Calu3 (cell line): ENCODE data around the gene HBA1. TPM values are rescaled to one million over a fixed set of nuclear protein-coding genes. Genes with fewer than 3 reads are reported as not detected.

ENCODE experiments used
- BruUV-seq: library from RNA; stranded (reverse); fragments of 400-500 nt; replicated peaks from 2 replicates; lab custom pipeline; 2021; lab: Mats Ljungman, UMichigan
- CTCF ChIA-PET: fragments of 300-600 bp; sonication (Branson Sonifier 250); formaldehyde crosslinking; loops from one replicate; lab custom pipeline; 2022; ENCODE audit warnings: antibody characterized with exemption; lab: Charles Lee
- DNase-seq: peaks from one replicate; pipeline ENCODE4 v3.0.0; 2022
- H3K27ac Mint-ChIP-seq: one replicate; pipeline ENCODE4 v1.8.0; 2022; ENCODE audit warnings: mixed read lengths; ENCODE audit not compliant: unreplicated experiment
- H3K27me3 Mint-ChIP-seq: one replicate; pipeline ENCODE4 v1.8.0; 2022; ENCODE audit warnings: mixed read lengths; ENCODE audit not compliant: unreplicated experiment
- H3K36me3 Mint-ChIP-seq: one replicate; pipeline ENCODE4 v1.8.0; 2022; ENCODE audit warnings: mild to moderate bottlenecking, moderate library complexity, mixed read lengths; ENCODE audit not compliant: insufficient read depth, unreplicated experiment
- H3K4me1 Mint-ChIP-seq: one replicate; pipeline ENCODE4 v1.8.0; 2022; ENCODE audit warnings: mild to moderate bottlenecking, low read depth, mixed read lengths; ENCODE audit not compliant: unreplicated experiment
- H3K4me3 Mint-ChIP-seq: one replicate; pipeline ENCODE4 v1.8.0; 2022; ENCODE audit warnings: mild to moderate bottlenecking, low read depth, moderate library complexity, mixed read lengths; ENCODE audit not compliant: unreplicated experiment
- H3K9me3 Mint-ChIP-seq: one replicate; pipeline ENCODE4 v1.8.0; 2022; ENCODE audit warnings: low read depth, mixed read lengths; ENCODE audit not compliant: unreplicated experiment
- intact Hi-C: fragments of 100-400 bp; cut with micrococcal nuclease; formaldehyde crosslinking; loops from one replicate; pipeline ENCODE4 v1.10.0; 2022; ENCODE audit not compliant: unreplicated experiment
- total RNA-seq: library from RNA; stranded (reverse); gene quantifications from 2 replicates; pipeline ENCODE4 v1.2.3, GENCODE V29; 2022
- TF ChIP-seq, protein P1 (sequence below): fragments of 200-600 bp; IDR thresholded peaks from one replicate; pipeline ENCODE4 v1.8.0; 2022; ENCODE audit warnings: antibody characterized with exemption; ENCODE audit not compliant: unreplicated experiment

Gene HBA1
- total RNA-seq, 1 experiment from 2014 or later: not detected

DNA sequence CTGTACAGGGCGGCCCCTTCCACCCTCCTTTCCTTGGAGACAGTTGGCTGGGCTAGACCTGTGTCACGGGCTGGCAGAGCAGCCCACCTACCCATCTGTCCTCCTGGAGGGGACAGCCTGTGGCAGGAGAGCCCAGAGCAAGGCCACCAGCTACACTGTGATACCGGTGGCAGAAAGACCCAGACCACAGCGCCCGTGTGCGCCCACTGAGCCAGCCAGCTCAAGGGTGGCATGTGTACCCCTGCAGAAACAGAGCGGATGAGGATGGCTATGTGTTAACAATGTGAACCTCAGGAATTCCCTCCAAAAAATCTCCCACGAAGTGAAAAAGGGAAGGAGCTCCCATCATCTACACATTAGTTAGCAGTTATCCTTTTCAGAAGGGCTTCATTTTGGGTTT lies 10.8 kb downstream of the HBA1 start:
- intact Hi-C loops: no loop called here
- no TSS peak for BruUV-seq
- Mint-ChIP-seq H3K4me3 (no peak overlapping the region), H3K4me1 (no peaks in the 10 kb centered on the region), H3K27ac (no peak overlapping the region), H3K27me3 (no peaks in the 10 kb centered on the region), H3K9me3 (no peaks in the 10 kb centered on the region), H3K36me3 (peaks cover 72% of the 10 kb centered on the region)
- CTCF ChIA-PET: no interaction called here
- TF ChIP-seq, protein P1, sequence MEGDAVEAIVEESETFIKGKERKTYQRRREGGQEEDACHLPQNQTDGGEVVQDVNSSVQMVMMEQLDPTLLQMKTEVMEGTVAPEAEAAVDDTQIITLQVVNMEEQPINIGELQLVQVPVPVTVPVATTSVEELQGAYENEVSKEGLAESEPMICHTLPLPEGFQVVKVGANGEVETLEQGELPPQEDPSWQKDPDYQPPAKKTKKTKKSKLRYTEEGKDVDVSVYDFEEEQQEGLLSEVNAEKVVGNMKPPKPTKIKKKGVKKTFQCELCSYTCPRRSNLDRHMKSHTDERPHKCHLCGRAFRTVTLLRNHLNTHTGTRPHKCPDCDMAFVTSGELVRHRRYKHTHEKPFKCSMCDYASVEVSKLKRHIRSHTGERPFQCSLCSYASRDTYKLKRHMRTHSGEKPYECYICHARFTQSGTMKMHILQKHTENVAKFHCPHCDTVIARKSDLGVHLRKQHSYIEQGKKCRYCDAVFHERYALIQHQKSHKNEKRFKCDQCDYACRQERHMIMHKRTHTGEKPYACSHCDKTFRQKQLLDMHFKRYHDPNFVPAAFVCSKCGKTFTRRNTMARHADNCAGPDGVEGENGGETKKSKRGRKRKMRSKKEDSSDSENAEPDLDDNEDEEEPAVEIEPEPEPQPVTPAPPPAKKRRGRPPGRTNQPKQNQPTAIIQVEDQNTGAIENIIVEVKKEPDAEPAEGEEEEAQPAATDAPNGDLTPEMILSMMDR: no peak
- DNase-seq: no peak

DNA sequence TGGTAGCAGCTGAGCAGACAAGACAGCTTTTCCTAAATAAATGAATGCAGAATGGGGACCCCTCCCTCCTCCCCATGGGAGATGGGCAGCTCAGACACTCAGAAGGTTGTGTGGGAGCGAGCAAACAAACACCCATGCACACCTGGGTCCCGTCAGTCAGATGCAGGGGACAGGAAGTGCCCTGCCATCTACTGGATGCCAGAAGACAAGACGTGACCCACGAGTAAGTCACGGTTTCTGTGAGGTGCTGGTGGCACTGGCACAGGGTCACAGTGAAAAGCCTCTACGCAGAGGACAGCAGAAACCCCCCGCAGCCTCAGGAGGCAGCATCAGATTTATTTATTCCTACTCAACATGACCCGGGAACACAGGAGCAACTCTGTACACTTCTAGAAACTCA lies 12.2 kb downstream of the HBA1 start:
- intact Hi-C loops: no loop called here
- CTCF ChIA-PET: no interaction called here
- no TSS peak for BruUV-seq

DNA sequence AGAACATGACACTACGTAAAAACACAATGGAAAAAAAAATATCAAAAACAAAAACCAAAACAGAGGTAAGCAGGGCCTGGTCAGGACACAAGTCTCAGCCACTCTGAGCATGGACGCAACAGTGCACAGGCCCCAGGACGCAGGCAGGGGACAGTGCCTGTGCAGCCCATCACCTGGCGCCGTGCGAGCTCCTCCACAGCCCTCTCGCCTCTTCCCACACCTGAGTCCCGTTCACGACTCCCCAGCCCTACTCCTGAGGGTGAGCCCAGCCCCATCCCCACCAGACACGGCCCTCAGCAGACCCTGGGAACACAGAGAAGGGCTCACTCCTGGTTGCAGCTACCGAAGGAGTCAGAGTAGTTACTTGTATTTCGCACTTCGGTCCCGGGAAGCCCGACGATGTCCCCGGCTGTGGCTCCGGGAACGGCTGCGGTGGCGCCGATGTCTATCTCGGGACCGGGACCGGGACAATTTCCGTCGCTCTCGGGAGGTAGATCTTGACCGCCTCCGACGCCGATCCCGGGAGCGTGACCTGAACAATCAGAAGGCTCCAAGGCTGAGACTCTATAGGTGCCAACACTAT lies 13.2 kb downstream of the HBA1 start:
- BruUV-seq: TSS peak; percentile 49

More for the DNA sequence above, 12.2 kb downstream of the HBA1 start:
- no peaks in the 10 kb centered on the region for H3K4me1 Mint-ChIP-seq
- H3K4me3 Mint-ChIP-seq: no peak overlapping the region
- no peaks in the 10 kb centered on the region for H3K27me3 Mint-ChIP-seq
- TF ChIP-seq, protein P1: no peak
- H3K27ac Mint-ChIP-seq: no peak overlapping the region
- no peaks in the 10 kb centered on the region for H3K9me3 Mint-ChIP-seq
- peaks cover 78% of the 10 kb centered on the region for H3K36me3 Mint-ChIP-seq
- no peak for DNase-seq

DNA sequence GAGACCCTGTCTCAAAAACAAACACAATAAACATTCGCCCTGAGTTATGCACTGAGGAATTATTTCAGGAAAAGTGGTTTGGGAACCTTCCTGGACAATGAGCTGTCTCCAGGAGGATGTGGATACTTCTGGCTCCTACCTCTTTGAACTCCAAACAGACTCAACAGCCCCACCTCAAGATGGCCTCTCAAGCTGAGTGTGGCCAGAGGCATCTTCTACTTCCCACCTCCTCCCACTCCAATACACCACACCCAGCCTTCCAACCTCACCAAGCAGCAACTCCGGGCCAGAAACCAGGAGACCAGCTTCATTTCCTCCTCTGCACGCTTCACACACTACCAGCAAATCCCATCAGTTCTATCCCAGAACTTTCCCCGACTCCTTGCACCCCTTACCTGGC lies 15.4 kb downstream of the HBA1 start:
- Mint-ChIP-seq H3K36me3 (peaks cover 96% of the 10 kb centered on the region), H3K27ac (no peak overlapping the region), H3K4me3 (no peak overlapping the region), H3K4me1 (no peaks in the 10 kb centered on the region), H3K9me3 (no peaks in the 10 kb centered on the region), H3K27me3 (no peaks in the 10 kb centered on the region)
- TF ChIP-seq, protein P1: no peak
- intact Hi-C loops: no loop called here
- BruUV-seq: no TSS peak
- CTCF ChIA-PET: interaction anchor here (1.0 kb wide), 1 partner anchor 161 kb away, joined by 9 read pairs; the partner anchor contains the start of gene AXIN1
- DNase-seq: no peak

More for the DNA sequence above, 13.2 kb downstream of the HBA1 start:
- intact Hi-C loops: no loop called here
- TF ChIP-seq, protein P1: no peak
- Mint-ChIP-seq H3K4me1 (no peaks in the 10 kb centered on the region), H3K9me3 (no peaks in the 10 kb centered on the region), H3K36me3 (peaks cover 87% of the 10 kb centered on the region), H3K4me3 (no peak overlapping the region), H3K27ac (no peak overlapping the region), H3K27me3 (no peaks in the 10 kb centered on the region)
- DNase-seq: no peak
- CTCF ChIA-PET: no interaction called here
